WI38 (cell line): ENCODE data around the gene OR5B12.

ENCODE experiments used
- H3K4me3 ChIP-seq: 2 replicates; pipeline ENCODE4 v1.5.1; 2011; ENCODE audit warnings: low read depth, mild to moderate bottlenecking, control low read depth, low read length
- TF ChIP-seq, protein P1 (sequence below): IDR thresholded peaks from 2 replicates; pipeline ENCODE4 v1.5.1; 2012; ENCODE audit warnings: low read depth, mild to moderate bottlenecking, control low read depth, low read length

The OR5B12 gene

DNA sequence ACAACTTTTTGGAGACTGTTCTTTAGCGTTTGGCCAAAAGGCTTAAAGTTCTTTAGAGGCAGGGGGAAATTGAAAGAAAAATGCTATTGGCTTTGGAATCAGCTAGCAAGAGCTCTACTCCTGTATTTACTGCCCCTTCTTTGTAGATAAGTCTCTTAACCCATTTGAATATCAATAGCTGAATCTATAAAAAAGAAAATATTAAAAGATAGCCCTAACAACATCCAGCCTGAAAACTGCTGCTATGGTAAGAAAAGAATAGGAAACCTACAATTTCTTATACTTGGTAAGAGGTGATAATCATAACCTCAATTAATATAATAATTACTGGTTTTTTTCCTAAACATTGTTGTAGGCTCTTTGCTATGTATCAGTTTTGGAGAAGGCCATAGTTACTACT is at the start of gene OR5B12:
OR5B12 (minus strand) TSS at position 101 of the 400 bp plus-strand sequence. CDS start 2,085 bp downstream, outside the sequence.
- TF ChIP-seq, protein P1, sequence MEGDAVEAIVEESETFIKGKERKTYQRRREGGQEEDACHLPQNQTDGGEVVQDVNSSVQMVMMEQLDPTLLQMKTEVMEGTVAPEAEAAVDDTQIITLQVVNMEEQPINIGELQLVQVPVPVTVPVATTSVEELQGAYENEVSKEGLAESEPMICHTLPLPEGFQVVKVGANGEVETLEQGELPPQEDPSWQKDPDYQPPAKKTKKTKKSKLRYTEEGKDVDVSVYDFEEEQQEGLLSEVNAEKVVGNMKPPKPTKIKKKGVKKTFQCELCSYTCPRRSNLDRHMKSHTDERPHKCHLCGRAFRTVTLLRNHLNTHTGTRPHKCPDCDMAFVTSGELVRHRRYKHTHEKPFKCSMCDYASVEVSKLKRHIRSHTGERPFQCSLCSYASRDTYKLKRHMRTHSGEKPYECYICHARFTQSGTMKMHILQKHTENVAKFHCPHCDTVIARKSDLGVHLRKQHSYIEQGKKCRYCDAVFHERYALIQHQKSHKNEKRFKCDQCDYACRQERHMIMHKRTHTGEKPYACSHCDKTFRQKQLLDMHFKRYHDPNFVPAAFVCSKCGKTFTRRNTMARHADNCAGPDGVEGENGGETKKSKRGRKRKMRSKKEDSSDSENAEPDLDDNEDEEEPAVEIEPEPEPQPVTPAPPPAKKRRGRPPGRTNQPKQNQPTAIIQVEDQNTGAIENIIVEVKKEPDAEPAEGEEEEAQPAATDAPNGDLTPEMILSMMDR: no peak
- no peak within 1 kb of the TSS for H3K4me3 ChIP-seq

DNA sequence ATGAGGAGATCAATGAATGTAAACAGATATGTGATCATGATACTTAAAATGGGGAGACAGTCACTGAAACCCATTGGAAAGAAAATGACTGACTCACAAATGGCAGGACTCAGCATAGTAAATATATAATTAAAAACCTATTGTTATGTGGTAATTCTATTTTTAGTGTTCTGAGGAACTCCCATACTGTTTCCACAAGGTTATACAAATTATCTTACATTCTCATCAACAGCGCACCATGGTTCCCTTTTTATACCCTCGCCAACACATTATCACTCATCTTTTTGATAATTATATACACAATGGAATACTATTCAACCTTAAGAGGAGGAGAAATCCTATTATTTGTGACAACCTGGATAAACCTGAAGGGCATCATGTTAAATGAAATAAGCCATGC is 48.8 kb upstream of the OR5B12 start:
- no peak overlapping the region for H3K4me3 ChIP-seq
- TF ChIP-seq, protein P1: no peak

DNA sequence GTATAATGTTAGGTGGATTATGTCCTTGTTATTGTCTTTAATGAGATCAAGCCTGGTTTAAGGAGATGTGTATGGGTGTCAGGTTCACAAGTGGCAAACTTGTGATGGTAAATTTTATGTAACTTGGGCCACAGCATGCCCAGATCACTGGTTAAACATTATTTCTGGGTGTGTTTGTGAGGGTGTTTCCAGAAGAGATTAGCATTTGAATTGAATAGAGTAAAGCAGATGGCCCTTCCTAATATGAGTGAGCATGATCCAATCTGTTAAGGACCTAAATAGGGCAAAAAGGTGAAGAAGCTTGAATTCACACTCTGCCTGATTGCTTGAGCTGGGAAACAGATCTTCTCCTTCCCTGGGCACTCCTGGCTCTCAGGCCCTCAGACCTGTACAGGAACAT is 45.1 kb upstream of the OR5B12 start:
- TF ChIP-seq, protein P1: no peak
- no peak overlapping the region for H3K4me3 ChIP-seq

DNA sequence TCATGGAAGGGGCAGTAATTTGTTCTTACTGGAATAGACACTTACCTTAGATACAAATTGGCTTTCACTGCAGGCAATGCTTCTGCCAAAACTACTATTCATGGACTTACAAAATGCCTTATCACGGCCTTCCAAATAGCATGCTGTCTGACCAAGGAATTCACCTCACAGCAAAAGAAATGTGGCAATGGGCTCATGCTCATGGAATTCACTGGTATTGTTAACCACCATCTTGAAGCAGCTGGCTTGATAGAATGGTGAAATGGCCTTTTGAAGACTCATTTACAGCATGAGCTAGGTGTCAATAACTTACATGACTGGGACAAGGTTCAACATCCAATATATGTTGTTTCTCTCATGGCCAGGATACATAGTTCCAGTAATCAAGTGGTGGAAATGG is 43.9 kb upstream of the OR5B12 start:
- TF ChIP-seq, protein P1: no peak
- no peak overlapping the region for H3K4me3 ChIP-seq

DNA sequence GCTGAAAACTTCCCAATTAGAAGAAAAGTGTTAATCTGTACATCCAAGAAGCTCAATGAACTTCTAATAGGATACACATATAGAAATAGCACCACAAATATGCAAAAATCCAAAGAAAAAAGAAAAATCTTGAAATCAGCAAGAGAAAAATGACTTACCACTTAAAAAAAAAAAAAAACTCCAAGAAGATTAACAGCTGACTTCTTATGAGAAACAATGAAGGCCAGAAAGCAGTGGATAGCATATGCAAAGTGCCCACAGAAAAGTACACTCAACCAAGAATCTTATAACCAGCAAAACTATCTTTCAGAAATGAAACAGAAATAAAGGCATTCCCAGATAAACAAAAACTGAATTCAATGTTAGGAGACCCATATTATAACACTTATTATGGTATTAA is 29.9 kb upstream of the OR5B12 start:
- no peak overlapping the region for H3K4me3 ChIP-seq
- TF ChIP-seq, protein P1: no peak

DNA sequence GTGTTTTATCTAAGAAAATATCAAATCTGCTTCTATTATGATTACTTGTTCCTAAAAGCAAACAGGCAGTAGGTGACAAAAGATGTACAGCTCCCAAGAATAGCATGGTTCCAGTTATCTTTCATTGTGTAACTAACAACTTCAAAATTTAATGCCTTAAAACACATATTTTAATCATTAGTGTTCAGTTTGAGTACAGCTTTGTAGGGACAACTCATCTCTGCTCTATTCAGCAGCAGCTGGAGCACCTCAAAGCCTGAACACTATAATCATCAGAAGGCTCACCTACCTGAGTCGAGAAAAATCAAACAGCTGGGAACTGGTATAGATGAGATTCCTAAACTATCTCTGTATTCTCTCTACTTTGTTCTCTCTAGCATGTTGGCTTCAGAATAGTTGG is 24.3 kb upstream of the OR5B12 start:
- TF ChIP-seq, protein P1: no peak
- no peak overlapping the region for H3K4me3 ChIP-seq

DNA sequence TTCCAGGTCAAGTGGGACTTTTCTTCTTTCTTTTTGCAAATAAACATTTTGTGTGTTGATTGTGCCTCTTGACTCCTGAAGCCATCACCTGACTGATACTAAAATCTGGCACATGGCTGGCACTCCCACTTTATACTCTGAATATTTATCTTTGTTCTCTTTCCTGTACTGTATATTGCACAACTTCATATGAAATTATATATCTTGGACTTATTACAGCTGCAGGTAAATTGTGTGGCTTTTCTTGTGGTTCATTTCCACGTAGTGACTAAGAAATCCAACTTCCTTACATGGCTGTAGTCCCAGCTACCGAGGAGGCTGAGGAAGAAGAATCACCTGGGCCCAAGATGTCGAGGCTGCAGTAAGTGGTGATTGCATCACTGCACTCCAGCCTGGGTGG is 23.7 kb upstream of the OR5B12 start:
- H3K4me3 ChIP-seq: no peak overlapping the region

More for the DNA sequence above, 23.7 kb upstream of the OR5B12 start:
- TF ChIP-seq, protein P1: no peak
